GM23338 (cell line): ENCODE results near the gene CFAP53. TPM values are rescaled to one million over a fixed set of nuclear protein-coding genes. Genes with fewer than 3 reads are reported as not detected.

Source experiments
- ATAC-seq: fragments of 200-7000 bp; cut with Tn5 transposase; 3 replicates; pipeline ENCODE4 v1.9.1; 2020
- DNase-seq: peaks from one replicate; pipeline ENCODE4 v3.0.0-alpha.2; 2015; ENCODE audit warnings: low spot score
- H2AFZ ChIP-seq: fragments of 200-600 bp; sonication (generic); 2 replicates; pipeline ENCODE4 v1.8.0; 2016; ENCODE audit warnings: antibody characterized with exemption, mild to moderate bottlenecking, moderate library complexity
- H3F3A ChIP-seq: fragments of 200-600 bp; sonication (generic); replicated peaks from 2 replicates; pipeline ENCODE4 v1.8.0; 2017; ENCODE audit warnings: antibody characterized with exemption, mixed run types, low read depth
- H3K27ac ChIP-seq: fragments of 200-600 bp; sonication (generic); 2 replicates; pipeline ENCODE4 v1.6.1; 2016; ENCODE audit warnings: low read depth
- H3K27me3 ChIP-seq: fragments of 200-600 bp; sonication (generic); 2 replicates; pipeline ENCODE4 v1.8.0; 2016; ENCODE audit warnings: mild to moderate bottlenecking, mixed run types, moderate library complexity; ENCODE audit not compliant: insufficient read depth
- H3K36me3 ChIP-seq: fragments of 200-600 bp; sonication (generic); 2 replicates; pipeline ENCODE4 v1.8.0; 2016; ENCODE audit warnings: mild to moderate bottlenecking; ENCODE audit not compliant: insufficient read depth
- H3K4me1 ChIP-seq: fragments of 200-600 bp; sonication (generic); 2 replicates; pipeline ENCODE4 v1.8.0; 2016; ENCODE audit warnings: mild to moderate bottlenecking, moderate library complexity; ENCODE audit not compliant: insufficient read depth
- H3K4me2 ChIP-seq: fragments of 200-600 bp; sonication (generic); 2 replicates; pipeline ENCODE4 v1.7.1; 2017; ENCODE audit warnings: mixed run types
- H3K4me3 ChIP-seq: fragments of 200-600 bp; sonication (generic); 2 replicates; pipeline ENCODE4 v1.6.1; 2016; ENCODE audit warnings: mixed run types
- H3K79me2 ChIP-seq: fragments of 200-600 bp; sonication (generic); replicated peaks from 2 replicates; pipeline ENCODE4 v1.8.0; 2017; ENCODE audit warnings: mild to moderate bottlenecking; ENCODE audit not compliant: insufficient read depth
- H3K9me2 ChIP-seq: fragments of 200-600 bp; sonication (generic); 2 replicates; pipeline ENCODE4 v1.8.0; 2017; ENCODE audit not compliant: insufficient read depth
- H4K20me1 ChIP-seq: fragments of 200-600 bp; sonication (generic); replicated peaks from 2 replicates; pipeline ENCODE4 v1.8.0; 2017; ENCODE audit warnings: mild to moderate bottlenecking; ENCODE audit not compliant: insufficient read depth
- H3K27ac Mint-ChIP-seq: 2 replicates; pipeline ENCODE4 v1.8.0; 2020; ENCODE audit warnings: inconsistent platforms, mild to moderate bottlenecking, moderate library complexity, mixed read lengths
- H3K27me3 Mint-ChIP-seq: 3 replicates; pipeline ENCODE4 v1.8.0; 2022; ENCODE audit warnings: low read depth, mild to moderate bottlenecking, moderate library complexity, mixed read lengths, inconsistent platforms; ENCODE audit not compliant: insufficient read depth, poor library complexity
- H3K36me3 Mint-ChIP-seq: 3 replicates; pipeline ENCODE4 v1.8.0; 2021; ENCODE audit warnings: low read depth, mild to moderate bottlenecking, inconsistent platforms, moderate library complexity, mixed read lengths
- H3K4me1 Mint-ChIP-seq: 3 replicates; pipeline ENCODE4 v1.8.0; 2020; ENCODE audit warnings: mild to moderate bottlenecking, inconsistent platforms, mixed read lengths
- H3K4me3 Mint-ChIP-seq: 3 replicates; pipeline ENCODE4 v1.8.0; 2021; ENCODE audit warnings: moderate library complexity, mild to moderate bottlenecking, inconsistent platforms, mixed read lengths
- H3K9me3 Mint-ChIP-seq: 3 replicates; pipeline ENCODE4 v1.8.0; 2020; ENCODE audit warnings: moderate library complexity, mild to moderate bottlenecking, inconsistent platforms, mixed read lengths
- CREB1 ChIP-seq: fragments of 250-450 bp; sonication (Bioruptor Pico); IDR thresholded peaks from 2 replicates; pipeline ENCODE4 v1.5.0; 2020; ENCODE audit warnings: low read depth, mild to moderate bottlenecking, moderate library complexity
- EZH2 ChIP-seq: fragments of 200-600 bp; sonication (generic); IDR thresholded peaks from one replicate; pipeline ENCODE4 v1.8.0; 2017; ENCODE audit warnings: antibody characterized with exemption, mild to moderate bottlenecking, low read depth; ENCODE audit not compliant: unreplicated experiment
- EZH2phosphoT487 ChIP-seq: fragments of 200-600 bp; sonication (generic); IDR thresholded peaks from one replicate; pipeline ENCODE4 v1.8.1; 2018; ENCODE audit warnings: antibody characterized with exemption; ENCODE audit not compliant: unreplicated experiment
- JUNB ChIP-seq: IDR thresholded peaks from one replicate; pipeline ENCODE4 v1.6.1; 2016; ENCODE audit warnings: antibody characterized with exemption; ENCODE audit not compliant: unreplicated experiment
- NANOG ChIP-seq: IDR thresholded peaks from 2 replicates; pipeline ENCODE4 v1.6.1; 2016; ENCODE audit warnings: antibody characterized with exemption, borderline replicate concordance
- POLR2AphosphoS5 ChIP-seq: IDR thresholded peaks from 2 replicates; pipeline ENCODE4 v1.6.1; 2016; ENCODE audit warnings: antibody characterized with exemption, low read depth
- STAT1 ChIP-seq: IDR thresholded peaks from one replicate; pipeline ENCODE4 v1.6.1; 2016; ENCODE audit warnings: antibody characterized with exemption; ENCODE audit not compliant: unreplicated experiment
- ZNF114 ChIP-seq: fragments of 250-450 bp; sonication (Bioruptor Pico); IDR thresholded peaks from 2 replicates; pipeline ENCODE4 v1.5.0; 2020; ENCODE audit warnings: mild to moderate bottlenecking, moderate library complexity
- ZNF331 ChIP-seq: fragments of 250-450 bp; sonication (Bioruptor Pico); IDR thresholded peaks from 2 replicates; pipeline ENCODE4 v1.5.0; 2020; ENCODE audit warnings: low read depth, mild to moderate bottlenecking, moderate library complexity
- polyA plus RNA-seq: library from polyadenylated mRNA; unstranded; fragments of >200 nt; fragmentation: Nextera tagmentation; extraction: Ambion mirVana; gene quantifications from 2 replicates; pipeline ENCODE4 v1.2.1, GENCODE V29; 2016
- total RNA-seq: library from RNA; depleted of rRNA; stranded (reverse); fragments of >200 nt; shearing (Covaris generic); gene quantifications from 2 replicates; pipeline ENCODE4 v1.2.3, GENCODE V29; 2014
- TF ChIP-seq, protein P1 (sequence below): fragments of 250-450 bp; sonication (Bioruptor Pico); IDR thresholded peaks from 2 replicates; pipeline ENCODE4 v1.5.0; 2020; ENCODE audit warnings: mild to moderate bottlenecking, moderate library complexity
- TF ChIP-seq, protein P2 (sequence below): IDR thresholded peaks from one replicate; pipeline ENCODE4 v1.6.1; 2018; ENCODE audit warnings: antibody characterized with exemption; ENCODE audit not compliant: unreplicated experiment
- TF ChIP-seq, protein P3 (sequence below): IDR thresholded peaks from 2 replicates; pipeline ENCODE4 v1.6.1; 2016; ENCODE audit warnings: antibody characterized with exemption
- TF ChIP-seq, protein P4 (sequence below), 2 experiments: fragments of 200-600 bp in 1 of 2; sonication (generic) in 1 of 2; conservative IDR thresholded peaks; 2 replicates each; pipeline versions ENCODE4 v1.5.1 to v1.6.1; 2016 to 2017; ENCODE audit warnings: antibody characterized with exemption in 2 of 2, low read depth in 2 of 2, mild to moderate bottlenecking in 2 of 2, moderate library complexity in 1 of 2

Gene CFAP53
- total and polyA plus RNA-seq, 2 experiments from 2014 or later = 0.71 TPM; not detected in 1

DNA sequence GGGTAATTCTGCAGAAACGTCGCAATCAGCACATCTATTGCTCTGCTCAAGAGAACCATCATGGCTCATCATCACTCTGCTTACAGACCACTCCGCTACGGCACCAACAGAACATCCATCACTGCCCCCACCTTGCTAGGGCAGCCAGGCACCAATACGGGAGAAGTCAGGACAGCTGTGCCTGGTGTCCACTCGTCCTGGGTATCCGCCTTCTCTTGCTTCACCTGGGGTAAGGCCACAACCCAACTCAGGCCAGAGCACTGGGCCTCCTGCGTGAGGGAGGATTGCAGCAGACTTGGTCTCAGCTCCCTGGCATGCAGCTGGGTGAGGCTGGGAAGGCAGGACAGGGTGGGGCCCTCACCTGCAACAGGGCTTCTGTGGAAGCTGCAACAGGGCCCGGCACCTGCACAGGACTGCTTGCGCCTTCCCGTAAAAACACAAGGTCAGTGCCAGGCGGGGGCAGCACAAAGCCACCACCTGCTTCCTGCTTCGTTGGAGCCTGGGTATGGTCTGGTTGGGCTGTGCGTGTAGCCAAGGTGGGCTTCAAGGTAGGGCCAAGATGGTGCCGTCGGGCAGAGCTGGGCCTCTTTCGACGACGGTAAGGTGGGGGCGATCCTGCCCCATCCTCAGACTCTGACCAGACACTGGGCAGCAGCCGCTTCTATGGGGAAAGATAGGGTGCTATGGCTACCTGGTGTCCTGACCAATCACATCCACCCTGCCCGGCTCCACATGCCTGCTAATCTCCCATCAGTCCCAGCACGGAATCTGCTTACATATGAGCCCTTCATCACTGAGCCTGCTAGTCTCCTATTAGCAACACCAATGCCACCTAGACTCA is 7.1 kb upstream of the CFAP53 start:
- no peaks in the 10 kb centered on the region; the same call in 1 of the 2 replicates for H4K20me1 ChIP-seq
- Mint-ChIP-seq H3K9me3 (no peaks in the 10 kb centered on the region; the same call in 2 of the 3 replicates), H3K4me3 (no peak overlapping the region), H3K4me1 (peaks cover 2% of the 10 kb centered on the region; the same call in 1 of the 3 replicates), H3K27ac (no peak overlapping the region), H3K27me3 (peaks cover 2% of the 10 kb centered on the region), H3K36me3 (peaks cover 60% of the 10 kb centered on the region)
- no peak overlapping the region for H3K4me2 ChIP-seq
- no peaks in the 10 kb centered on the region for H3F3A ChIP-seq
- no peaks in the 10 kb centered on the region for H3K4me1 ChIP-seq
- H3K27ac ChIP-seq = no peak overlapping the region
- no peak overlapping the region for H3K4me3 ChIP-seq
- H2AFZ ChIP-seq = no peak overlapping the region
- peaks cover 4% of the 10 kb centered on the region; the same call in 1 of the 2 replicates for H3K79me2 ChIP-seq
- peaks cover 11% of the 10 kb centered on the region; the same call in 1 of the 2 replicates for H3K36me3 ChIP-seq
- no peak for DNase-seq
- no peak for TF ChIP-seq POLR2AphosphoS5
- no peak for TF ChIP-seq EZH2
- no peak for TF ChIP-seq ZNF114
- no peak for TF ChIP-seq STAT1
- TF ChIP-seq NANOG = no peak
- no peak for TF ChIP-seq CREB1
- TF ChIP-seq, protein P1, sequence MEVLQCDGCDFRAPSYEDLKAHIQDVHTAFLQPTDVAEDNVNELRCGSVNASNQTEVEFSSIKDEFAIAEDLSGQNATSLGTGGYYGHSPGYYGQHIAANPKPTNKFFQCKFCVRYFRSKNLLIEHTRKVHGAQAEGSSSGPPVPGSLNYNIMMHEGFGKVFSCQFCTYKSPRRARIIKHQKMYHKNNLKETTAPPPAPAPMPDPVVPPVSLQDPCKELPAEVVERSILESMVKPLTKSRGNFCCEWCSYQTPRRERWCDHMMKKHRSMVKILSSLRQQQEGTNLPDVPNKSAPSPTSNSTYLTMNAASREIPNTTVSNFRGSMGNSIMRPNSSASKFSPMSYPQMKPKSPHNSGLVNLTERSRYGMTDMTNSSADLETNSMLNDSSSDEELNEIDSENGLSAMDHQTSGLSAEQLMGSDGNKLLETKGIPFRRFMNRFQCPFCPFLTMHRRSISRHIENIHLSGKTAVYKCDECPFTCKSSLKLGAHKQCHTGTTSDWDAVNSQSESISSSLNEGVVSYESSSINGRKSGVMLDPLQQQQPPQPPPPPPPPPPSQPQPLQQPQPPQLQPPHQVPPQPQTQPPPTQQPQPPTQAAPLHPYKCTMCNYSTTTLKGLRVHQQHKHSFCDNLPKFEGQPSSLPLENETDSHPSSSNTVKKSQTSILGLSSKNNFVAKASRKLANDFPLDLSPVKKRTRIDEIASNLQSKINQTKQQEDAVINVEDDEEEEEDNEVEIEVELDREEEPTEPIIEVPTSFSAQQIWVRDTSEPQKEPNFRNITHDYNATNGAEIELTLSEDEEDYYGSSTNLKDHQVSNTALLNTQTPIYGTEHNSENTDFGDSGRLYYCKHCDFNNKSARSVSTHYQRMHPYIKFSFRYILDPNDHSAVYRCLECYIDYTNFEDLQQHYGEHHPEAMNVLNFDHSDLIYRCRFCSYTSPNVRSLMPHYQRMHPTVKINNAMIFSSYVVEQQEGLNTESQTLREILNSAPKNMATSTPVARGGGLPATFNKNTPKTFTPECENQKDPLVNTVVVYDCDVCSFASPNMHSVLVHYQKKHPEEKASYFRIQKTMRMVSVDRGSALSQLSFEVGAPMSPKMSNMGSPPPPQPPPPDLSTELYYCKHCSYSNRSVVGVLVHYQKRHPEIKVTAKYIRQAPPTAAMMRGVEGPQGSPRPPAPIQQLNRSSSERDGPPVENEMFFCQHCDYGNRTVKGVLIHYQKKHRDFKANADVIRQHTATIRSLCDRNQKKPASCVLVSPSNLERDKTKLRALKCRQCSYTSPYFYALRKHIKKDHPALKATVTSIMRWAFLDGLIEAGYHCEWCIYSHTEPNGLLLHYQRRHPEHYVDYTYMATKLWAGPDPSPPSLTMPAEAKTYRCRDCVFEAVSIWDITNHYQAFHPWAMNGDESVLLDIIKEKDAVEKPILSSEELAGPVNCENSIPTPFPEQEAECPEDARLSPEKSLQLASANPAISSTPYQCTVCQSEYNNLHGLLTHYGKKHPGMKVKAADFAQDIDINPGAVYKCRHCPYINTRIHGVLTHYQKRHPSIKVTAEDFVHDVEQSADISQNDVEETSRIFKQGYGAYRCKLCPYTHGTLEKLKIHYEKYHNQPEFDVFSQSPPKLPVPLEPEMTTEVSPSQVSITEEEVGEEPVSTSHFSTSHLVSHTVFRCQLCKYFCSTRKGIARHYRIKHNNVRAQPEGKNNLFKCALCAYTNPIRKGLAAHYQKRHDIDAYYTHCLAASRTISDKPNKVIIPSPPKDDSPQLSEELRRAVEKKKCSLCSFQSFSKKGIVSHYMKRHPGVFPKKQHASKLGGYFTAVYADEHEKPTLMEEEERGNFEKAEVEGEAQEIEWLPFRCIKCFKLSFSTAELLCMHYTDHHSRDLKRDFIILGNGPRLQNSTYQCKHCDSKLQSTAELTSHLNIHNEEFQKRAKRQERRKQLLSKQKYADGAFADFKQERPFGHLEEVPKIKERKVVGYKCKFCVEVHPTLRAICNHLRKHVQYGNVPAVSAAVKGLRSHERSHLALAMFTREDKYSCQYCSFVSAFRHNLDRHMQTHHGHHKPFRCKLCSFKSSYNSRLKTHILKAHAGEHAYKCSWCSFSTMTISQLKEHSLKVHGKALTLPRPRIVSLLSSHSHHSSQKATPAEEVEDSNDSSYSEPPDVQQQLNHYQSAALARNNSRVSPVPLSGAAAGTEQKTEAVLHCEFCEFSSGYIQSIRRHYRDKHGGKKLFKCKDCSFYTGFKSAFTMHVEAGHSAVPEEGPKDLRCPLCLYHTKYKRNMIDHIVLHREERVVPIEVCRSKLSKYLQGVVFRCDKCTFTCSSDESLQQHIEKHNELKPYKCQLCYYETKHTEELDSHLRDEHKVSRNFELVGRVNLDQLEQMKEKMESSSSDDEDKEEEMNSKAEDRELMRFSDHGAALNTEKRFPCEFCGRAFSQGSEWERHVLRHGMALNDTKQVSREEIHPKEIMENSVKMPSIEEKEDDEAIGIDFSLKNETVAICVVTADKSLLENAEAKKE = no peak
- TF ChIP-seq, protein P2, sequence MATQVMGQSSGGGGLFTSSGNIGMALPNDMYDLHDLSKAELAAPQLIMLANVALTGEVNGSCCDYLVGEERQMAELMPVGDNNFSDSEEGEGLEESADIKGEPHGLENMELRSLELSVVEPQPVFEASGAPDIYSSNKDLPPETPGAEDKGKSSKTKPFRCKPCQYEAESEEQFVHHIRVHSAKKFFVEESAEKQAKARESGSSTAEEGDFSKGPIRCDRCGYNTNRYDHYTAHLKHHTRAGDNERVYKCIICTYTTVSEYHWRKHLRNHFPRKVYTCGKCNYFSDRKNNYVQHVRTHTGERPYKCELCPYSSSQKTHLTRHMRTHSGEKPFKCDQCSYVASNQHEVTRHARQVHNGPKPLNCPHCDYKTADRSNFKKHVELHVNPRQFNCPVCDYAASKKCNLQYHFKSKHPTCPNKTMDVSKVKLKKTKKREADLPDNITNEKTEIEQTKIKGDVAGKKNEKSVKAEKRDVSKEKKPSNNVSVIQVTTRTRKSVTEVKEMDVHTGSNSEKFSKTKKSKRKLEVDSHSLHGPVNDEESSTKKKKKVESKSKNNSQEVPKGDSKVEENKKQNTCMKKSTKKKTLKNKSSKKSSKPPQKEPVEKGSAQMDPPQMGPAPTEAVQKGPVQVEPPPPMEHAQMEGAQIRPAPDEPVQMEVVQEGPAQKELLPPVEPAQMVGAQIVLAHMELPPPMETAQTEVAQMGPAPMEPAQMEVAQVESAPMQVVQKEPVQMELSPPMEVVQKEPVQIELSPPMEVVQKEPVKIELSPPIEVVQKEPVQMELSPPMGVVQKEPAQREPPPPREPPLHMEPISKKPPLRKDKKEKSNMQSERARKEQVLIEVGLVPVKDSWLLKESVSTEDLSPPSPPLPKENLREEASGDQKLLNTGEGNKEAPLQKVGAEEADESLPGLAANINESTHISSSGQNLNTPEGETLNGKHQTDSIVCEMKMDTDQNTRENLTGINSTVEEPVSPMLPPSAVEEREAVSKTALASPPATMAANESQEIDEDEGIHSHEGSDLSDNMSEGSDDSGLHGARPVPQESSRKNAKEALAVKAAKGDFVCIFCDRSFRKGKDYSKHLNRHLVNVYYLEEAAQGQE = no peak
- TF ChIP-seq, protein P3, sequence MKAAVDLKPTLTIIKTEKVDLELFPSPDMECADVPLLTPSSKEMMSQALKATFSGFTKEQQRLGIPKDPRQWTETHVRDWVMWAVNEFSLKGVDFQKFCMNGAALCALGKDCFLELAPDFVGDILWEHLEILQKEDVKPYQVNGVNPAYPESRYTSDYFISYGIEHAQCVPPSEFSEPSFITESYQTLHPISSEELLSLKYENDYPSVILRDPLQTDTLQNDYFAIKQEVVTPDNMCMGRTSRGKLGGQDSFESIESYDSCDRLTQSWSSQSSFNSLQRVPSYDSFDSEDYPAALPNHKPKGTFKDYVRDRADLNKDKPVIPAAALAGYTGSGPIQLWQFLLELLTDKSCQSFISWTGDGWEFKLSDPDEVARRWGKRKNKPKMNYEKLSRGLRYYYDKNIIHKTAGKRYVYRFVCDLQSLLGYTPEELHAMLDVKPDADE = no peak
- TF ChIP-seq, protein P4, sequence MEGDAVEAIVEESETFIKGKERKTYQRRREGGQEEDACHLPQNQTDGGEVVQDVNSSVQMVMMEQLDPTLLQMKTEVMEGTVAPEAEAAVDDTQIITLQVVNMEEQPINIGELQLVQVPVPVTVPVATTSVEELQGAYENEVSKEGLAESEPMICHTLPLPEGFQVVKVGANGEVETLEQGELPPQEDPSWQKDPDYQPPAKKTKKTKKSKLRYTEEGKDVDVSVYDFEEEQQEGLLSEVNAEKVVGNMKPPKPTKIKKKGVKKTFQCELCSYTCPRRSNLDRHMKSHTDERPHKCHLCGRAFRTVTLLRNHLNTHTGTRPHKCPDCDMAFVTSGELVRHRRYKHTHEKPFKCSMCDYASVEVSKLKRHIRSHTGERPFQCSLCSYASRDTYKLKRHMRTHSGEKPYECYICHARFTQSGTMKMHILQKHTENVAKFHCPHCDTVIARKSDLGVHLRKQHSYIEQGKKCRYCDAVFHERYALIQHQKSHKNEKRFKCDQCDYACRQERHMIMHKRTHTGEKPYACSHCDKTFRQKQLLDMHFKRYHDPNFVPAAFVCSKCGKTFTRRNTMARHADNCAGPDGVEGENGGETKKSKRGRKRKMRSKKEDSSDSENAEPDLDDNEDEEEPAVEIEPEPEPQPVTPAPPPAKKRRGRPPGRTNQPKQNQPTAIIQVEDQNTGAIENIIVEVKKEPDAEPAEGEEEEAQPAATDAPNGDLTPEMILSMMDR (conservative IDR thresholded peaks at IDR 0.05; ENCODE audit: low read depth in 2 of 2) = no peak; a peak in 1 of 4 replicates
- no peak for TF ChIP-seq ZNF331 (CRISPR knock-in tag)
- no peak for TF ChIP-seq JUNB
- no peak for TF ChIP-seq EZH2phosphoT487
- no peaks in the 10 kb centered on the region for H3K27me3 ChIP-seq
- ATAC-seq = no peak
- H3K9me2 ChIP-seq = no peaks in the 10 kb centered on the region
